ENCODE results near the gene NR5A1. TPM values are rescaled to one million over a fixed set of nuclear protein-coding genes. Genes with fewer than 3 reads are reported as not detected.

Gene NR5A1
- total and polyA plus RNA-seq, 2 experiments from 2014 or later = 0.21 TPM; not detected in 1

DNA sequence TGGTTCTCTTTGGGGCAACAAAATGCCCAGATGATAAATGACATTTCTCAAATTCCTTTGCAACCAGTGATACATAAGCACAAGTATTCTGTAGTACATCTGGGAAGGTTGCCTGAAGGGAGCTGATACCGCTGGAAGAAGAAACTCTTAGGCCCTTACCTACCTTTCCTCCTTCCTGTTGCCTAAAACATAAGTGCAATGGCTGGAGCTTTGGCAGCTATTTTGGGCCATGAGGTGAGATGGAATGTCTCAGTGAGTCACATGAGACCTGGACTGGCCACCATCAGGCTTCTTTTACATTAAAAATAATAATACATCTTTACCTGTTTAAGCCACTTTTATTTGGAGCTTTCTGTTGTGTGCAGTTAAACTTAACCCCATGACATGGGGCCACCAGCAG lies 68.1 kb downstream of the NR5A1 start:
- H3K9me2 ChIP-seq (ENCODE audit: insufficient read depth) = no peaks in the 10 kb centered on the region
- Mint-ChIP-seq H3K36me3 (ENCODE audit: low read depth) (no peaks in the 10 kb centered on the region), H3K27ac (no peak overlapping the region), H3K4me1 (no peaks in the 10 kb centered on the region; the same call in 2 of the 3 replicates), H3K9me3 (no peaks in the 10 kb centered on the region; the same call in 2 of the 3 replicates), H3K27me3 (ENCODE audit: insufficient read depth, low read depth, poor library complexity) (peaks cover 3% of the 10 kb centered on the region), H3K4me3 (no peak overlapping the region)
- H3K4me1 ChIP-seq (ENCODE audit: insufficient read depth) = no peaks in the 10 kb centered on the region
- H3K27me3 ChIP-seq (ENCODE audit: insufficient read depth) = no peaks in the 10 kb centered on the region
- ATAC-seq (no peak), DNase-seq (ENCODE audit: low spot score) (no peak)
- no peaks in the 10 kb centered on the region for H3K36me3 ChIP-seq (ENCODE audit: insufficient read depth)
- no peak overlapping the region for H3K4me3 ChIP-seq
- no peaks in the 10 kb centered on the region for H3K79me2 ChIP-seq (replicated peaks; ENCODE audit: insufficient read depth)
- no peaks in the 10 kb centered on the region for H3F3A ChIP-seq (replicated peaks; ENCODE audit: low read depth)
- no peaks in the 10 kb centered on the region for H4K20me1 ChIP-seq (replicated peaks; ENCODE audit: insufficient read depth)
- TF ChIP-seq EZH2 (IDR thresholded peaks at IDR 0.05; ENCODE audit: low read depth, unreplicated experiment) (no peak), STAT1 (IDR thresholded peaks at IDR 0.05; ENCODE audit: unreplicated experiment) (no peak), CTCF (conservative IDR thresholded peaks at IDR 0.05; ENCODE audit: low read depth in 2 of 2) (no peak), ZNF114 (CRISPR knock-in tag; IDR thresholded peaks at IDR 0.05) (no peak), EZH2phosphoT487 (IDR thresholded peaks at IDR 0.05; ENCODE audit: unreplicated experiment) (no peak), NANOG (IDR thresholded peaks at IDR 0.05; ENCODE audit: borderline replicate concordance) (no peak), CREB1 (CRISPR knock-in tag; IDR thresholded peaks at IDR 0.05; ENCODE audit: low read depth) (no peak), JUNB (IDR thresholded peaks at IDR 0.05; ENCODE audit: unreplicated experiment) (no peak)
- TF ChIP-seq, protein P1, sequence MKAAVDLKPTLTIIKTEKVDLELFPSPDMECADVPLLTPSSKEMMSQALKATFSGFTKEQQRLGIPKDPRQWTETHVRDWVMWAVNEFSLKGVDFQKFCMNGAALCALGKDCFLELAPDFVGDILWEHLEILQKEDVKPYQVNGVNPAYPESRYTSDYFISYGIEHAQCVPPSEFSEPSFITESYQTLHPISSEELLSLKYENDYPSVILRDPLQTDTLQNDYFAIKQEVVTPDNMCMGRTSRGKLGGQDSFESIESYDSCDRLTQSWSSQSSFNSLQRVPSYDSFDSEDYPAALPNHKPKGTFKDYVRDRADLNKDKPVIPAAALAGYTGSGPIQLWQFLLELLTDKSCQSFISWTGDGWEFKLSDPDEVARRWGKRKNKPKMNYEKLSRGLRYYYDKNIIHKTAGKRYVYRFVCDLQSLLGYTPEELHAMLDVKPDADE (IDR thresholded peaks at IDR 0.05) = no peak
- no peak overlapping the region for H3K27ac ChIP-seq (ENCODE audit: low read depth)
- no peak overlapping the region for H3K4me2 ChIP-seq
- H2AFZ ChIP-seq = no peak overlapping the region

DNA sequence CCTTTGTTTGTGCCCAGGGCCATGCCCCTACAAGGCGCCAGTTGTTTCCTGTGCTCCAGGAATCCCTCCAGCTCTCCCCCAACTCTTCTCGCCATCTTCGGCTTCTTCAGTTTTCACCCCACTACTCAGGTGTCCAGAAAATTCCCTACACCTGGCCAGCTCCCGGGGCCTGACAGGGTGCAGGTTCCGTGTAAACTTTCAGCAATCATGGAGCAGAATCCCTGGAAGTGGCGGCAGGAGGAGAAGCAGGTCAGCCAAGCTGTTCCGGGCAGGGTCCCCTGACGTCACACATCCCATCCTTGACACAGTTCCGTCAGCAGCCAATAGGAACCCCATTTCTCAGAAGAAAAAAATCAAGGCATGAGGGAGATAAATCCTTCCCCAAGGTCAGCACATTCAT lies 69.1 kb downstream of the NR5A1 start:
- no peak overlapping the region for H3K4me2 ChIP-seq
- H3K27ac ChIP-seq (ENCODE audit: low read depth) = no peak overlapping the region
- H3K9me3 Mint-ChIP-seq = no peaks in the 10 kb centered on the region; the same call in 2 of the 3 replicates
- H2AFZ ChIP-seq = peak overlapping the region; percentile 38; the same call in 1 of the 2 replicates
- no peak overlapping the region for H3K4me3 Mint-ChIP-seq
- no peaks in the 10 kb centered on the region for H3K4me1 ChIP-seq (ENCODE audit: insufficient read depth)
- H3K27me3 ChIP-seq (ENCODE audit: insufficient read depth) = no peaks in the 10 kb centered on the region
- H3K27me3 Mint-ChIP-seq (ENCODE audit: insufficient read depth, low read depth, poor library complexity) = peaks cover 3% of the 10 kb centered on the region
- no peaks in the 10 kb centered on the region for H3K79me2 ChIP-seq (replicated peaks; ENCODE audit: insufficient read depth)
- H4K20me1 ChIP-seq (replicated peaks; ENCODE audit: insufficient read depth) = no peaks in the 10 kb centered on the region
- ATAC-seq = no peak
- DNase-seq (ENCODE audit: low spot score) = no peak
- H3K36me3 ChIP-seq (ENCODE audit: insufficient read depth) = no peaks in the 10 kb centered on the region
- H3F3A ChIP-seq (replicated peaks; ENCODE audit: low read depth) = no peaks in the 10 kb centered on the region
- no peaks in the 10 kb centered on the region for H3K9me2 ChIP-seq (ENCODE audit: insufficient read depth)
- H3K4me3 ChIP-seq = no peak overlapping the region
- H3K27ac Mint-ChIP-seq = no peak overlapping the region
- H3K36me3 Mint-ChIP-seq (ENCODE audit: low read depth) = no peaks in the 10 kb centered on the region
- no peaks in the 10 kb centered on the region; the same call in 2 of the 3 replicates for H3K4me1 Mint-ChIP-seq
- TF ChIP-seq POLR2AphosphoS5 (IDR thresholded peaks at IDR 0.05; ENCODE audit: low read depth) (no peak), JUNB (IDR thresholded peaks at IDR 0.05; ENCODE audit: unreplicated experiment) (no peak), ZNF331 (CRISPR knock-in tag; IDR thresholded peaks at IDR 0.05; ENCODE audit: low read depth) (no peak), NANOG (IDR thresholded peaks at IDR 0.05; ENCODE audit: borderline replicate concordance) (no peak), CREB1 (CRISPR knock-in tag; IDR thresholded peaks at IDR 0.05; ENCODE audit: low read depth) (no peak), STAT1 (IDR thresholded peaks at IDR 0.05; ENCODE audit: unreplicated experiment) (no peak), EZH2 (IDR thresholded peaks at IDR 0.05; ENCODE audit: low read depth, unreplicated experiment) (no peak), ZNF114 (CRISPR knock-in tag; IDR thresholded peaks at IDR 0.05) (no peak), REST (IDR thresholded peaks at IDR 0.05; ENCODE audit: unreplicated experiment) (no peak)
- TF ChIP-seq, protein P1 (IDR thresholded peaks at IDR 0.05) = no peak

All from GM23338 (cell line).